UCSD-AML1 (cell line): ENCODE results near the gene TH.
"Not testable (repeated sequence)": the region's sequence is repeated elsewhere in the genome, so short reads cannot be mapped to it uniquely, and the experiment has no call there.

Experiments
- DNase-seq: peaks from one replicate; lab custom pipeline; 2025; ENCODE audit not compliant: unreplicated experiment; lab: John Stamatoyannopoulos, UW

TH gene

DNA sequence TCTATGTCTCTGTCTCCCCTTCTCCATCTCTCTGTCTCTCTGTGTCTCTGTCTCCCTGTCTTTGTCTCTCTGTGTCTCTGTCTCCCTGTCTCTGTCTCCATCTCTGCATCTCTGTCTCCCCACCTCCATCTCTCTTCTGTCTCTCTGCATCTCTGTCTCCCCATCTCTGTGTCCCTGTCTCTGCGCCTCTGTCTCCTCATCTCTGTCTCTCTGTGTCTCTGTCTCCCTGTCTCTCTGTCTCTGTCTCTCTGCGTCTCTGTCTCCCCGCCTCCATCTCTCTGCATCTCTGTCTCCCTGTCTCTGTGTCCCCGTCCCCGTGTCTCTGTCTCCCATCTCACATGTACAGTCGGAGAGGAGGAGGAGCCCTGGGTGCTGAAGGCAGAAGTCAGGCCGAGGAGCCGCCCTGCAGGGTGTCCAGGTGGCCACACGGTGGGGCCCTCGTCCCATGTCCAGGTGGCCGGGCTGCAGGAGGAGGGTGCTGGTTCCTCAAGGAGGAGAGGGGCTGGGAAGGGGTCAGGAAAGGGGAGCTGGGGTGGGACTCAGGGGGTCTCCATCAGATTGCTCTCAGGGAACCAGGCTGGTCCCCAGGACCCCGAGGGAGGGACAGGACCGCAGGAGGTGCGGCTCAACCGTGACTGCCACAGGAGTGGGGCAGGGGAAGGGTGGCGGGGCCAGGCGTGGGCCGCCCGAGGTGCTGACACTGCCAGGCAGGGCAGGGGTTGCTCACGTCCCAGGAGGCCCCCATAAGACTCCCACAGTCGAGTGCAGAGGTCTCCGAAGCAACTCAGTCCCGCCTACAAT, 25.6 kb upstream of the TH start:
- peak; percentile 75 for DNase-seq

DNA sequence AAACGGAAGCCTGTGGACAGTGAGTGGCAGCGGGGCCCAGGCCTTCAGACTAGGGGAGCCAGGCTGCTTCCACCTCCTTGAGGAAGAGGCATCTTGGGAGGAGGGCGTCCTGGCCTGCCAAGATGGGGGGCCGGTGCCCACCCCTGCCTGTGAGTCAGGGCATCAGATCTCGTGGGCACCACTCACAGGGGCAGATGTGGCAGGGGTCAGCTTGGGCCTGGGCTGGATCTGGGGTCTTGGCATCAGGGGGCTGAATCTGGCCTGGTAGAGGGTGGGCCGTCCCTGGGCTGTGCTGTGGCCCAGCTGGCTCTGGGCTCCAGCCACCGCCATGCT, 24.1 kb upstream of the TH start:
- DNase-seq = no peak

- peak; percentile 53 for DNase-seq
Measured at GRCh38 chr11:2194877-2195755, 23.5 kb upstream of the TH start.

DNA sequence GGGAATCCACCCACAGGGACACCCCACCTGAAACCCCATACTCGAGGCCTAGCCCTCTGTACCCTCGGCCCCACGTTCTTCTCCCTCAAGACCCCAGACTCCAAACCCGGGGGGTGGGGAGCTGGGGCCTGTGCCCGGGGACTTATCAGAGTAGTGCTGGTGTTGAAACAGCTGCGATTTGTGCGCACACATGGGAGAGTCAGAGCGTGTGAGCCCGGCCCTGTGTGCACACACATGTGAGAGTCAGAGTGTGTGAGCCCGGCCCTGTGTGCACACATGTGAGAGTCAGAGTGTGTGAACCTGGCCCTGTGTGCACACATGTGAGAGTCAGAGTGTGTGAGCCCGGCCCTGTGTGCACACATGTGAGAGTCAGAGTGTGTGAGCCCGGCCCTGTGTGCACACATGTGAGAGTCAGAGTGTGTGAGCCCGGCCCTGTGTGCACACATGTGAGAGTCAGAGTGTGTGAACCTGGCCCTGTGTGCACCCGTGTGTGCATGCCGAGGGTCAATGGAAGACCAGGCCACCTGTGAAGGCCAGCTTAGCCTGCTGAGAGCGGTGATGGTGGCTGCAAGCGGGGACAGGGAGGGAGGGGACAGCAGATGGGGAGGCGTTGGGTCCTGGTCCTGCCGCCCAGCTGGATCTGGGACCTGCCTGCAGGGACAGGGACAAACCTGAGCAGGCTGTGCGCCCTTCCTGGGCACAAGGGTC, 22.4 kb upstream of the TH start:
- DNase-seq = not testable (repeated sequence)

GRCh38 chr11:2193099-2193887, 21.7 kb upstream of the TH start:
- no peak for DNase-seq

DNA sequence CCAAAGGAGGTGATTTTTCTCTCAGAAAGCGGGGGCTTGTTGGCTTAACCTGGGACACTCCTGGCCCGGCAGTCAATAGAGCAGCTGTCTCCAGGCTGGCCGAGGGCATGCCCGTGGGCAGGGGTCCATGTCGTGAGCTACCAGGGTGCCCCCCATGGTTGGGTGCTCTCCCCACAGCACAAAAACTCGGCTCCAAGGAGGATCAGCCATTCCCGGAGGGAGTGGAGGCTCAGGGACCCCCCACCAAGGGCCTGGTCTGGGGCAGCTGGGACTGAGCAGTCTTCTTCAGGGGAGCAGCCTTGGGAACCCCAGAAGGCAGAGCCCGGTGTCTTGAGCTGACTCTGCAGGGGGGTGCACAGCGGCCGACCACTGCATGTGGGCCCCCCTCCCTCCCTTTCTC, 20.8 kb upstream of the TH start:
- no peak for DNase-seq

GRCh38 chr11:2191883-2192282, 20.3 kb upstream of the TH start:
- DNase-seq = no peak

DNA sequence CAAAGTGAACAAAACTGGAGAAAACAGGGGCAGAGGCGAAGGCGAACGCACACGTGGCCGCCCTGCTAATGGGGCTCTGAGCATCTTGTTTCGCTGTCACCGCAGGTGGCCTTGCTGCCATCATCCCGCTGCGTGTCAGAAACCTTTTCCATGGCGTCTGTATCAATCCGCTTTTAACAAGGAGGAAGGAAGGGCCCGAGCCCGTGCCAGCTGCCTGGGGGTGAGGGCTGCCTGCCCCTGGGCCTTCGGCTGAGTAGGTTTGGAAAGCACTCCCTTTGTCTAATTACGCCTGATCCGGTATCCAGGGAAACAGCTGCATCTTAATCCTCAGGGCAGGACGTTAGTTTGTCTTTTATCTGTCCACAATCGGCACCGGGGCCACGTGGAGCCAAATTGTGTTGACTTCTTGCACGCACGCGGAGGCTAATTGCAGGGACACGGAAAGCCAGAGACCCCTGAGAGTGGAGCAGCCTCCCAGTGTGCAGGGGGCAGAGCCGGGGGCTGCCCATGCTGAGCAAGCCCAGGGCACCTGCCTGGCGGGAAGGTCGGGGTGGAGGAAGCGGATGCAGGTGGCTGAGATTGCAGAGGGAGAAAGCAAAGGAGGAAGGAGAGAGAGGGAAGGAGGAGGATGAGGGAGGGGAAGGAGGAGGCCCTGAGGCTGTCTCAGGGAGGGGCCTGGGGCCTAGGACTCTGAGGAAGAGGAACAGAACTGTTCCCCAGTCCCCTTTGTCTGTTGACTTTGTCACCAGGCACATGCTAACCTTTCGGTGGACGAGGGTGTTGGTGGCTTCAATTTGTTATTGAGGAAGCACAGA, 19.2 kb upstream of the TH start:
- peak; percentile 46 for DNase-seq

GRCh38 chr11:2189938-2190656, 18.5 kb upstream of the TH start:
- no peak for DNase-seq

DNA sequence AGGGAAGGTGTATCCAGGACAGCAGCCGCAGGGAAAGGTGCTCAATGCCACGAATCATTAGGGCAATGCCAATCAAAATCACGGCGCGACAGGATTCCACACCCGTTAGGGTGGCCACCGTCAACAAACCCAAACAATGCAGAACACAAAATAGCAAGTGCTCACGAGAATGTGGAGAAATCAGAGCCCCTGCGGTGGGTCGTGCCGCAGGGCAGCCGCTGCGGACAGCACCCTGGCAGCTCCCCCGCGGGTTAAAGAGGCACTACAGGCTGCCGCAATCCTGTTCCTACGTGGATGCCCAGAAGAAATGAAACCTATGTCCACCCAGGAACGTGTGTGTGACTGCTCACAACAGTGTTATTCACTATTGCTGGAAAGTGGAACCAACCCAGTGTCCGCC, 17.1 kb upstream of the TH start:
- DNase-seq = no peak

DNA sequence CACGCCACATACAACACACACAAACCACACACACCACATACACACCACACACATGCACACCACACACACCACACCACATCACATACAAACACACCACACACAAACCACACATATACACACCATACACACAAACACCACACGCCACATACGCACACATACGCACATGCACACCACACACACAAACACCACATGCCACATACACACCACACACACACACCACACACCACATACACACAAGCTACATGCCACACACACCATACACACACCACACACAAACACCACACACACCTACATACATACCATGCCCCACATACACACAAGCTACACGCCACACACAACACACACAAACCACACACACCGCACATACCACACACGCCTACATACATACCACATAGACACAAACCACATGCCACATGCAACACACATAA, 15.7 kb upstream of the TH start:
- DNase-seq = no peak

DNA sequence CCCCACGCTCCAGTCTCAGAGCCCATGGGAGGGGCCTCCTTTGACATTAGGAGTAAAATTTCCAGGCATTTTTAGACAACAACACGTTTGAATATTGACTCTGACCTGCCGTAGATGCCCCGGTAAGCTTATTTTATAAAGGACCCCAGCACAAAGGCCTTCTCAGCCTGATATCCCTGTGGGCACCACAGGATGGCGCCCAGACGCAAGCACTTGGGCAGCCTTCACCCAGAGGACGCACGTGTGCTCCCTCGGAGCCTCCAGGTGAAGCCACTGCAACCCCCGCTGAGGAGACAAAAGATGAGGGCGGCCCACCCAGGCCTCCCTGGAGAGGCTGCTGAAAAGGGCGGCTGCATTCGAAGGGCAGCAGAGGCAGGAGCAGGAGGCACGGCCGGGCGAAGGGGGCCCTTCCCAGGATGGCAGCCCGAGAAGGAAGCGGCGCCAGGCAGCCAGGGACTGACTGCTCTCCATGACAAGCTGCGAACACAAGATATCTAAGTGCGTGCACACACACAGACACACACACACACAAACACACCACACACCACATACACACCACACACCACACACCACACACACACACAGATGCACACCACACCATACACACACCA, 15.2 kb upstream of the TH start:
- peak; percentile 71 for DNase-seq

- DNase-seq = no peak
Measured at GRCh38 chr11:2185324-2186085, 13.9 kb upstream of the TH start.

GRCh38 chr11:2182692-2183474, 11.3 kb upstream of the TH start:
- no peak for DNase-seq

- DNase-seq = no peak
Measured at GRCh38 chr11:2182075-2182474, 10.5 kb upstream of the TH start.

DNA sequence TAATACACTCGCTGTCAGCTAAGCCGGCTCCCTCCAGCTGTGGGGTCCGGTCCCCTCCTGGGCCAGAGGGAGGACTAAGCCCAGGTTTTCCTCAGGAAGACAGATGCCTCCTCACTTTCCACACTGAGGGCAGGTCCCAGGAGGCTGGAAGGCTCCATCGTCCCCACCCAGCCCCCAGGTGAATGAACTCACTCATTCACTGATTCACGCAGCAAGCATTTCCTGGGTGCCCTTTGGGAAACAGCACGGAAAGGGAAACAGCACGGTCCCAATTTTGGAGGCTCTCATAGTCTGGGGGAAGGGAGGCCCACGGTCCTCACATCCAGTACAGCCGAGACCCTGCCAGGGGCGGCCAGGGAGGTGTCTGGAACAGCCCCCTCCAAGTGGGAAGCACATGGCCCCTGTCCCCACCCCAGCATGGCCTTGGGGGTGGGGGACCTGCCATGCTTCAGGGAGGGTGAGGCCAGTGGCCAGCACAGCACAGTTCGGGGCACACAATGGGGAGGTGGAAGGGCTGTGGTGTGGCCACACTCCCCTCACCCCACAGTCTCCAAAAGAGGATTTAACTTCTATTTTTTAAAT, 9.3 kb upstream of the TH start:
- DNase-seq = no peak

DNA sequence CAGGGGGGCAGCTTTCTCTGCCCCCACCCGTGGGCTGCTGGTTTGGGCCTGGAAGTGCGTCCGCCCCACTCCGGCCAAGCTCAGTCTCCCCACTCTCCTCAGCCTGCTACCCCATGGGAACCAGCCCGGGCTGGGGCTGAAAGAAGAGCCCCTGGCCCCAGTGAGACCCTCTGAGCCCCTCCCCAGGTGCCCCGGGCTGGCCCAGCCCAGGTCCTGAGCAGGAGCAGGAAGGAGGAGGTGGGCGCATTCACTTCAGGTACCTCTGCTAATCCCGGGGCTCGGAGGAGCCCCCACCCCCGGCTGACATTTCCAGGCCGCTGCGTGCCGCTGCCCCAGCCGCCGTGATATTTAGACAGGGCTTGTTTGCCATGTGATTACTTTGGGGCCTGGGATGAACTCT, 8.7 kb upstream of the TH start:
- no peak for DNase-seq
